GM20000 (cell line): ENCODE data around the gene IGF2BP3.

Source experiments
- DNase-seq: peaks from one replicate; pipeline ENCODE4 v3.0.0; 2012; ENCODE audit warnings: low spot score
- CTCF ChIP-seq: IDR thresholded peaks from 2 replicates; pipeline ENCODE4 v1.5.1; 2012; ENCODE audit warnings: mild to moderate bottlenecking, control low read depth; ENCODE audit errors: extremely low read depth, missing control alignments

The IGF2BP3 gene

GRCh38 chr7:23469961-23470250 is 385 bp downstream of the IGF2BP3 start:
- no peak for DNase-seq
- TF ChIP-seq CTCF = no peak

GRCh38 chr7:23469150-23469960 is 936 bp downstream of the IGF2BP3 start:
- DNase-seq = peak; percentile 74

GRCh38 chr7:23468526-23469149 is 1.7 kb downstream of the IGF2BP3 start:
- TF ChIP-seq CTCF = no peak
- DNase-seq = no peak

More at GRCh38 chr7:23469150-23469960, 936 bp downstream of the IGF2BP3 start:
- TF ChIP-seq CTCF = no peak

GRCh38 chr7:23467806-23468525 is 2.3 kb downstream of the IGF2BP3 start:
- TF ChIP-seq CTCF = no peak
- peak; percentile 61 for DNase-seq

GRCh38 chr7:23467291-23467805 is 2.9 kb downstream of the IGF2BP3 start:
- DNase-seq = no peak
- no peak for TF ChIP-seq CTCF

- DNase-seq = peak; percentile 21
- TF ChIP-seq CTCF = no peak
Measured at GRCh38 chr7:23462846-23463245, 7.4 kb downstream of the IGF2BP3 start.

- no peak for TF ChIP-seq CTCF
- DNase-seq = no peak
Measured at GRCh38 chr7:23458044-23458443, 12.2 kb downstream of the IGF2BP3 start.
